AG04449 (cell line): ENCODE data around the gene PDZD2.
"Not testable (repeated sequence)": the region's sequence is repeated elsewhere in the genome, so short reads cannot be mapped to it uniquely, and the experiment has no call there.

ENCODE experiments used
- CTCF ChIA-PET: fragments of 350-600 bp; formaldehyde crosslinking; extraction: SDS; loops from one replicate; lab custom pipeline; 2021; ENCODE audit warnings: antibody characterized with exemption; lab: Yijun Ruan, JAX
- POLR2A ChIA-PET: fragments of 400-600, 350-600 bp; formaldehyde crosslinking; extraction: SDS; loops from one replicate; lab custom pipeline; 2020; ENCODE audit warnings: antibody characterized with exemption, inconsistent platforms; lab: Yijun Ruan, JAX
- DNase-seq: peaks from one replicate; pipeline ENCODE4 v3.0.0-alpha.2; 2010; ENCODE audit warnings: low read depth, low spot score
- H3K4me3 ChIP-seq: 2 replicates; pipeline ENCODE4 v1.5.1; 2011; ENCODE audit warnings: low read depth, mild to moderate bottlenecking, control low read depth, low read length
- CTCF ChIP-seq: IDR thresholded peaks from one replicate; pipeline ENCODE4 v1.5.1; 2011; ENCODE audit warnings: mild to moderate bottlenecking, moderate library complexity, low read length, control low read depth, inconsistent platforms; ENCODE audit not compliant: insufficient read depth; ENCODE audit errors: missing control alignments

The PDZD2 gene

GRCh38 chr5:31726952-31727351 lies 88.0 kb downstream of the PDZD2 start:
- no peak for DNase-seq
- ChIA-PET POLR2A (no interaction called here), CTCF (no interaction called here)
- TF ChIP-seq CTCF, result no peak
- no peak overlapping the region for H3K4me3 ChIP-seq

GRCh38 chr5:31728039-31728438 lies 89.1 kb downstream of the PDZD2 start:
- ChIA-PET POLR2A (no interaction called here), CTCF (no interaction called here)
- no peak for TF ChIP-seq CTCF
- DNase-seq, result no peak
- H3K4me3 ChIP-seq, result no peak overlapping the region

- H3K4me3 ChIP-seq, POLR2A ChIA-PET, DNase-seq, CTCF ChIA-PET: not testable (repeated sequence)
Observed at GRCh38 chr5:31728806-31729205, 89.9 kb downstream of the PDZD2 start.

GRCh38 chr5:31730139-31730538 lies 91.2 kb downstream of the PDZD2 start:
- CTCF ChIA-PET, result no interaction called here
- no peak overlapping the region for H3K4me3 ChIP-seq

GRCh38 chr5:31731016-31731415 lies 92.1 kb downstream of the PDZD2 start:
- CTCF ChIA-PET, result no interaction called here
- POLR2A ChIA-PET, result no interaction called here
- no peak overlapping the region for H3K4me3 ChIP-seq
- TF ChIP-seq CTCF, result no peak
- DNase-seq, result no peak

More at GRCh38 chr5:31730139-31730538, 91.2 kb downstream of the PDZD2 start:
- DNase-seq, result no peak
- POLR2A ChIA-PET, result no interaction called here
- TF ChIP-seq CTCF, result no peak

GRCh38 chr5:31731710-31732301 lies 92.9 kb downstream of the PDZD2 start:
- TF ChIP-seq CTCF, result no peak
- DNase-seq, result no peak
- CTCF ChIA-PET, result no interaction called here
- no peak overlapping the region for H3K4me3 ChIP-seq
- POLR2A ChIA-PET, result no interaction called here

GRCh38 chr5:31732821-31733220 lies 93.9 kb downstream of the PDZD2 start:
- DNase-seq, H3K4me3 ChIP-seq, POLR2A ChIA-PET, CTCF ChIA-PET: not testable (repeated sequence)
